HG02973 (cell line): Measurements from ENCODE around the gene TCF7.

Experiments used
- ATAC-seq: cut with Tn5 transposase; IDR thresholded peaks from one replicate; pipeline ENCODE4 v1.9.1; 2021; ENCODE audit warnings: moderate library complexity; ENCODE audit not compliant: unreplicated experiment

The TCF7 gene

GRCh38 chr5:134113902-134114875 lies at the start of gene TCF7:
Gene TCF7, plus strand, starts transcription at chr5:134114681. Its CDS starts 226 bp downstream, at chr5:134114907.
- ATAC-seq, result peak; percentile 61

- ATAC-seq, result no peak
These were observed 44.9 kb upstream of the TCF7 start for GRCh38 chr5:134069553-134069952.

DNA sequence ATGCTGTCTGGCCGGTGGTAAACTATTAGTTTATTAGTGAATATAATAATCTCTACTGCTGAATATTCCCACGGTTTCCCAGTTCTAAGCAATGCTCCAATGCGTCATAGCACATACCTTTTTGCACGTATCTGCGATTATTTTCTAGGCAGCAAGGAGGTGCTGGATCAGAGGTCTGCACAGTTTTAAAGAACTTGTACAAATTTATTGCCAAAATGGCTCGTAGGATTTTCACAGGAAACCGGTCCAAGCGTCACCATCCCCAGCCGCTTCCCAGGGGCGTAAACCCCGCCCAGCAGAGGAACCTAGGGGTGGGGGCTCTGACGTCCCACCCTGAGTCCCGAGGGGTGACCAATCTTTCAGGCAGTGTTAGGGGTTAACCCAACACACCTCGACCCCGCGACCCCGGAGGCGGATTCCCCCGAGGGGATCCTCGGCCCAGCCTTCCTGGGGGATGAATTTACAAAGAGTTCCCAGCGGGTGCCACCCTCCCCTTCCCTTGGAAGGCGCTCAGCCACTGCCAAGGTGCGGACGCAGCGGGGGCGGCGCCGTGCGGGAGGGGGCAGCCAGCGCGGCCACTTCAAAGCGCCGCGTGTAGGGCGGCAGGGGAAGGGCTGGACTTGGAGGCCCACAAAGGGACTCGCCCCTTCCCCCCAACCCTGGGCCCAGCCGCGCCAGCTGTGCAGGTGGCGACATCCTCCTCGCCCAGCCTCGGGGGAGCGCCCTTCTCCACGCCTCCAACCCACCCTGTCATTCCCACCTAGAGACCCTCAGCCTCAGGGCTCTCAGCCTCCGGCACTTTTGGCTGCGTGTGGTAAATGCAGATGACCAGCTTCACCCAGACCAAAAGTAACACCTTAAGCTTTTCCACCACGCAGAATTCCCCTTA lies 43.5 kb upstream of the TCF7 start:
- ATAC-seq, result no peak

DNA sequence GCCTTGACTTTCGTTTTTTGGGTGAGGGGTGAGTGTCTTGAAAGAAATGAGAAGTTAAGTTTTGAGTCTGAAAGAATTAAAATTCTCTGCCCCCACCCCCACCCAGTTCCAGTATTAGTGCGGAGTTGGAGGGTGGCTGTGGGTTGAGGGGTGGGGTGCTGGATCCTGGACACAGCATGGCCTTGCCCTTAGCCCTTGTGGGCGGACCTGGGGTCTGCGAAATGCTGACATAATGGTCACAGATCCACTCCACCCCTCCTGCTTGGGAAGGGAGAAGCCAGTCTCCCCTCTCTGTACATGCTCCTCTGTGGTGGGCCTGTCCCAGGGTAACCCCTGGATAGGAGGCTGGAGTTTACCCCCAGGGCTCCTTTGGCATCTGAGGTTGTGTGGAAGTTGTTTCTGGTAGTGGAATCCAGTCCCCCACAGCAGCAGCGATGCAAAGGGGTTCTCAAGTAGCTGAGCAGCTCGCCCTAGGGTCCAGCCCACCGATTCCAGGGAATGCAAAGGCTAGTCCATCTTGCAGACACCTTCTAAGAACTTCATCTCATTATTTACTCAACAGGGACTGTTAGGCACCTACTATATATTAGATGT lies 42.8 kb upstream of the TCF7 start:
- ATAC-seq, result no peak

- ATAC-seq, result no peak
These were observed 41.8 kb upstream of the TCF7 start for GRCh38 chr5:134072471-134073210.

DNA sequence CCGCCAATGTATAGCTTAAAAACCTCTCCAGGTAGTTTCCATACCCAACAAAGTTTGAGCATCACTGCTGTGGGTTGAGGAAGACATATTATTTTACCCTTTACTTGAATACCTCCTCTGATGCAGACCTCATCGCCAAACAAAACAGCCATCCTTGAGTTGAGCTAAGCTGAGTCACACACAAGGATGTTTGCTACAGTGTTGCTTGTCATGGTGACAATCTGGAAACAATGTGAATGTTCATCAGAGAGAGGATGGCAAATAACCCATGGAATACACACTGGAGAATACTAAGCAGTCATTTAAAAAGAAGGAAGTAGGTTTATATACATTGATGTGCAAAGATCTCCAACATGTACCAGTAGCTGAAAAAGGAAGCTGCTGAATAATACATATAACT lies 41.1 kb upstream of the TCF7 start:
- no peak for ATAC-seq

GRCh38 chr5:134075102-134075501 lies 39.4 kb upstream of the TCF7 start:
- ATAC-seq, result no peak

GRCh38 chr5:134077926-134078580 lies 36.4 kb upstream of the TCF7 start:
- no peak for ATAC-seq

DNA sequence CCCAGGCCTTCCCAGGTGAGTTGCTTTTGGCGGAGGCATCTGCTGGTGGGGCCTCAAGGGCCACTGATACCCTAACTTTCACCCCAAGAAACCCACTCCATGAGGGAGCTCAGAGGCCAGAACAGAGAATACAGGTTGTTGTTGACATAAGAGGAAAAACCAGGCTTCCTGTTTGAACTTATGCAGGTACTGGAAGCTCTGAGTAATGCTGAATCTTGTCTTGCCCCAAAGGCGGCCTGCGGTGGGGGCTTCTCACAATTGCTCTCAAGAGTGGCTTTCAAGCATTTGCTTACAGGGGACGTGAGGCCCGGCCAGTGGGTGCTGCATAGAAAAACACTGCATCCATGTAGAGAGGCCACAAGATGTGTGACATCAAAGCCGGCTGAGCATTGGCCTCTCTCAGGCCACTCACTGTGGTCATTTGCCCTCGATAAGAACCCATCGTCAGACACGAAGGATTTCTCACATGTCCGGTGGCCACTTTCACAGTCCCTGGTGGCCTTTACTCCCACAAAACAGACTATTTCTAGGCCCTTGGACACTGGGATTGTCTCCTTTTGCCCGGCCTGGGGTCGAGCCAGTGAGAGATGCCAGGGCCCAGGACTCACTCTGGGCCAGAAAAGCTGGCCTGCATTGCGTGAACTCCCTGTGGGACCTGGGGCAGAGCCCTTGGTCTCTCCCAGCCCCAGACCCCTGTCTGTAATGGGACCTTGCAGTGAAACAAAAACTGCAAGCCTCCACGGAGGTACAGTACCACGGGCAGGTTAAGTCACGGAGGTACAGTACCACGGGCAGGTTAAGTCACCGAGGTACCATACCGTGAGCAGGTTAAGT lies 34.5 kb upstream of the TCF7 start:
- ATAC-seq, result no peak

- ATAC-seq, result no peak
These were observed 32.1 kb upstream of the TCF7 start for GRCh38 chr5:134082264-134082992.

GRCh38 chr5:134083517-134083916 lies 31.0 kb upstream of the TCF7 start:
- ATAC-seq, result no peak

DNA sequence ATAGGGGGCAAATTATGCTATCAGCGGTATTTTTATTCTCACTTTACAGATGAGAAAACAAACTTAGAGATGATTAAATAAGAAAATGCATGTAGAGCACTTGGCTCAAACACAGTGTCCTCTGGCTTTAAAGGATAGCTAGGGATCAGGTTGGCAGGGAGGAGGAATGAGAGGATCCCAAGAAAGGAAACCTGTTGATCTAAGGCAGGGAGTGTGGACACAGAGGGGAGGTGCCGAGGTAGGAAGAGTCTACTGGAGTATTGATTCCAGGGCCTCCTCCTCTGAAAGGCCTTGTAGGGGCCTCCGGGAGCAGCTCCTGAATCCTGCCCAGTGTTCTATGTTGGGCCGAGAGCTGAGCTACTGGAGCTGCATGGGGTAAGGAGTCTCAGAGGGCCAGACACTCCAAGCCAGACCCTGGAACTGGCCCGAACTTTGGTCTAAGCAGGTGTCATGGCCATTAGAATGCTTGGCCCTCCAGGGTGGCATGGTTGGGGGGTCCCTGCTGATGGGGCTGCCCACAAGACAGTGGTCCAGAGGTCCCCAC lies 30.4 kb upstream of the TCF7 start:
- no peak for ATAC-seq

GRCh38 chr5:134084570-134084969 lies 29.9 kb upstream of the TCF7 start:
- ATAC-seq, result no peak

DNA sequence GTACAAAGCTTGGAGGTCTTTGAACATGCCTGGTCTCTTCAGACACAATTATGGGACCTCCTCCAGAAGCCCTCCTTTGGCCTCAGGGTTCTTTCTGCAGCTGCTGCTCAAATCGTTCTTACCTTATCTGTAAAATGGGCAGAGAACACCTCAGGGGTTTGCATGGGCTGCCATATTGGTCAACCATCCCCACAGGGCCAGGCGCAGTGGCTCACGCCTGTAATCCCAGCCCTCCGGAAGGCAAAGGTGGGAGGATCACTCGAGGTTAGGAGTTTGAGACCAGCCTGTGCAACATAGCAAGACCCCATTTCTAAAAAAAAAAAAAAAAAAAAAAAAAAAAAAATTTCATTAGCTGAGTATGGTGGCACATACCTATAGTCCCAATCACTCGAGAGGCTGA lies 29.1 kb upstream of the TCF7 start:
- no peak for ATAC-seq

GRCh38 chr5:134086225-134086942 lies 28.1 kb upstream of the TCF7 start:
- ATAC-seq, result no peak

DNA sequence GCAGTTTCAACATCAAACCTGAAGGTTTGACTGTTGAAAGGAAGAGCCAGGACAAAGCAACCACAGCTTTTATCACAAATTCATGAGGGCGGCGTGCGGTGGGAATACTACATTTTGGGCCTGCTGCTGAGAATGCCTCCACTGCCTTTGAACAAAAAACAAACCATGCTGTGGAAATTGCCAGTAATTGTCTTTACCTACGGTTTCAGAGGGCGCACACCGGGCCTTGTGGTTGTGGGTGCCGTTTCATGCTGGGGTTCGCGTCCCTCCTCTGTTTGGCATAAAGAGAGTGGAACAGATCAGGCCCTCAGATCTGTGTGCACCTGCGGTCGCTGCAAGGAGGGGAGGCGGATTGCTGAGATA lies 27.6 kb upstream of the TCF7 start:
- ATAC-seq, result no peak

- ATAC-seq, result no peak
These were observed 26.2 kb upstream of the TCF7 start for GRCh38 chr5:134088291-134088690.
